ENCODE measurements around the gene STX16.

DNA sequence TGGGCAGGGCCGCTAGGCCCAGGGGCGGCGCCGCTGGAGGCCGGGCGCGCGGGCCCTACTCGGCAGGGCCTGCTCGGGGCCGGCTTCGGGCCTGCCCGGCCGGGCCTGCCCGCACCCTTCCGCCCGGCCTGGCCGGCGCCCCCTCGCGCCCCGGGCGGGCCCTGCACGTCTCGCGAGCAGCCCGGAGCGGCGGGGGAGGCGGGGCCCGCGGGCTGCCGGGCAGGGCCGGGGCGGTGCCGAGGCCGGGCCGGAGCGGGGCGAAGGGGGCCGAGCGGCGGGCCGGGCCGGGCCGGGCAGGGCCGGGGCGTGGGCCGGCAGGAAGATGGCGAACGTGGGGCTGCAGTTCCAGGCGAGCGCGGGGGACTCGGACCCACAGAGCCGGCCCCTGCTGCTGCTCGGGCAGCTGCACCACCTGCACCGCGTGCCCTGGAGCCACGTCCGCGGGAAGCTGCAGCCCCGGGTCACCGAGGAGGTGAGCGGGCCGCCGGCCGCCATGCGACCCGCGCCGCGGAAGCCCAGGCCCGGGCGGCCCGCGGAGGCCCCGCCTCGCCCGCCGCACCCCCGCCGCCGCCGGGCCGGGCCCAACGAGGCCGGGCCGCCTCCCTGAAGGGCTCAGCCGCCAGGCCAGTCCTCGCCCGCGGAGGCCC, 41.6 kb downstream of the STX16 start, which contains the start of gene NPEPL1:
- peak; percentile 60; the same call in 1 of the 2 replicates for TF ChIP-seq POLR2A (IDR thresholded peaks at IDR 0.05; ENCODE audit: low read depth, low read length)
- TF ChIP-seq POLR2AphosphoS5 (IDR thresholded peaks at IDR 0.05; ENCODE audit: low read depth, low read length): no peak

All from GM12892 (cell line).